HepG2 (cell line): ENCODE measurements around the gene CRIM1. TPM values are rescaled to one million over a fixed set of nuclear protein-coding genes. Genes with fewer than 3 reads are reported as not detected.

Experiments used
- ATAC-seq: fragments of 200-7000 bp; cut with Tn5 transposase; 3 replicates; pipeline ENCODE4 v1.9.1; 2020; ENCODE audit warnings: mild to moderate bottlenecking, moderate library complexity
- BruUV-seq: library from RNA; stranded (reverse); fragments of 400-500 nt; replicated peaks from 2 replicates; lab custom pipeline; 2021; lab: Mats Ljungman, UMichigan
- CTCF ChIA-PET: fragments of 300-600 bp; formaldehyde crosslinking; extraction: SDS; loops from one replicate; lab custom pipeline; 2021; ENCODE audit warnings: low total read pairs, inconsistent platforms, low intra/inter-chr PET ratio; lab: Yijun Ruan, JAX
- POLR2A ChIA-PET: fragments of 350-600 bp; sonication (Branson Sonifier 250); formaldehyde crosslinking; loops from one replicate; lab custom pipeline; 2020; ENCODE audit warnings: antibody characterized with exemption, inconsistent platforms; lab: Yijun Ruan, JAX
- DNase-seq: peaks from one replicate; pipeline ENCODE4 v3.0.0-alpha.2; 2015; ENCODE audit warnings: low spot score
- FAIRE-seq: peaks from 3 replicates; lab custom pipeline; 2011; peaks lifted over from hg19 to GRCh38; lab: Jason Lieb, UNC
- H2AFZ ChIP-seq: one replicate; pipeline ENCODE4 v1.6.1; 2011; ENCODE audit warnings: low read length, inconsistent platforms
- H3K27ac ChIP-seq: fragments of 300-600 bp; 3 replicates; pipeline ENCODE4 v1.8.0; 2011; ENCODE audit warnings: mixed run types, mild to moderate bottlenecking, mixed read lengths, low read length, inconsistent platforms; ENCODE audit not compliant: insufficient read depth; ENCODE audit errors: extremely low read length
- H3K27me3 ChIP-seq, 2 experiments: fragments of 200-600 bp in 1 of 2; 2 replicates in 1 of 2; 3 replicates in 1 of 2; pipeline versions ENCODE4 v1.6.0 to v1.8.0; 2011; ENCODE audit warnings: low read length in 2 of 2, mild to moderate bottlenecking in 2 of 2, moderate library complexity in 2 of 2, inconsistent platforms in 1 of 2; ENCODE audit not compliant: insufficient read depth in 2 of 2, control insufficient read depth in 1 of 2
- H3K36me3 ChIP-seq, 2 experiments: fragments of 200-600 bp in 1 of 2; replicated peaks in 1 of 2; 2 replicates in 1 of 2; 3 replicates in 1 of 2; pipeline versions ENCODE4 v1.5.1 to v1.8.0; 2011; ENCODE audit warnings: low read length in 2 of 2, inconsistent platforms in 1 of 2; ENCODE audit not compliant: insufficient read depth in 2 of 2, control insufficient read depth in 1 of 2
- H3K4me1 ChIP-seq: 2 replicates; pipeline ENCODE4 v1.5.1; 2012; ENCODE audit warnings: low read length, inconsistent platforms; ENCODE audit not compliant: insufficient read depth
- H3K4me2 ChIP-seq: 2 replicates; pipeline ENCODE4 v1.6.0; 2011; ENCODE audit warnings: low read depth, low read length, inconsistent platforms
- H3K4me3 ChIP-seq, 3 experiments: fragments of 200-600 bp in 1 of 3; sonication (generic), shearing (Covaris generic) in 1 of 3; replicated peaks in 1 of 3; 2 replicates each; pipeline ENCODE4 v1.5.1; 2011 to 2016; ENCODE audit warnings: low read length in 3 of 3, inconsistent platforms in 2 of 3, low read depth in 2 of 3, mild to moderate bottlenecking in 2 of 3, control low read depth in 1 of 3, mixed read lengths in 1 of 3; ENCODE audit not compliant: insufficient read depth in 1 of 3
- H3K79me2 ChIP-seq: one replicate; pipeline ENCODE4 v1.6.1; 2011; ENCODE audit warnings: low read length, inconsistent platforms; ENCODE audit not compliant: insufficient read depth
- H3K9ac ChIP-seq: 2 replicates; pipeline ENCODE4 v1.6.0; 2011; ENCODE audit warnings: mild to moderate bottlenecking, low read depth, low read length, inconsistent platforms; ENCODE audit not compliant: insufficient read depth
- H3K9me3 ChIP-seq: 2 replicates; pipeline ENCODE4 v1.5.1; 2012; ENCODE audit warnings: mild to moderate bottlenecking, low read length
- H4K20me1 ChIP-seq: 2 replicates; pipeline ENCODE4 v1.6.0; 2011; ENCODE audit warnings: inconsistent platforms, mild to moderate bottlenecking, low read length, moderate library complexity; ENCODE audit not compliant: insufficient read depth
- HNRNPUL1 ChIP-seq: fragments of 200-400 bp; formaldehyde crosslinking; IDR thresholded peaks from 2 replicates; pipeline ENCODE4 v1.6.1; 2017; ENCODE audit warnings: low read depth, mild to moderate bottlenecking, low read length, moderate library complexity
- NCOA1 ChIP-seq: sonication (generic); formaldehyde crosslinking; IDR thresholded peaks from 2 replicates; pipeline ENCODE4 v1.9.0; 2021; ENCODE audit warnings: missing genetic modification reagents
- XRCC5 ChIP-seq: fragments of 200-400 bp; formaldehyde crosslinking; optimal IDR thresholded peaks from 2 replicates; pipeline ENCODE3; 2017; ENCODE audit warnings: mild to moderate bottlenecking, low read length
- ZNF101 ChIP-seq: sonication (generic); formaldehyde crosslinking; IDR thresholded peaks from 2 replicates; pipeline ENCODE4 v1.4.0; 2020; ENCODE audit warnings: mild to moderate bottlenecking, low read depth, missing genetic modification reagents, borderline replicate concordance
- ZNF430 ChIP-seq: sonication (generic); formaldehyde crosslinking; IDR thresholded peaks from 2 replicates; pipeline ENCODE4 v1.9.0; 2021; ENCODE audit warnings: mild to moderate bottlenecking, missing genetic modification reagents
- ZNF510 ChIP-seq: sonication (generic); formaldehyde crosslinking; IDR thresholded peaks from 2 replicates; pipeline ENCODE4 v1.4.0; 2020; ENCODE audit warnings: low read depth, mild to moderate bottlenecking, missing genetic modification reagents
- ZNF530 ChIP-seq: sonication (generic); formaldehyde crosslinking; IDR thresholded peaks from 2 replicates; pipeline ENCODE4 v1.5.0; 2020; ENCODE audit warnings: low read depth, mild to moderate bottlenecking, missing genetic modification reagents
- ZNF879 ChIP-seq: sonication (generic); formaldehyde crosslinking; IDR thresholded peaks from 2 replicates; pipeline ENCODE4 v1.8.1; 2023; ENCODE audit warnings: missing genetic modification reagents
- WGBS: methylation state at CpG from one replicate; pipeline ENCODE4 v1.1.6; 2017; ENCODE audit warnings: low lambda C conversion rate; 5-methylcytosine and 5-hydroxymethylcytosine counted together
- in situ Hi-C: cut with HindIII; loops from 2 replicates; pipeline ENCODE4 v1.10.0; 2017; ENCODE audit warnings: low pct_unique_long_range_greater_than_20kb; ENCODE audit not compliant: extremely low pct_ligation_motif_present
- intact Hi-C: fragments of 100-400 bp; cut with micrococcal nuclease; formaldehyde crosslinking; loops from one replicate; pipeline ENCODE4 v1.10.0; 2022; ENCODE audit not compliant: unreplicated experiment
- polyA plus RNA-seq, 8 experiments: library from polyadenylated mRNA; depleted of rRNA in 3 of 8; stranded (reverse) in 7 of 8; unstranded in 1 of 8; fragments of >200 nt; fragmentation: Illumina TruSeq in 4 of 8; extraction: Trizol in 4 of 8; gene quantifications; 2 replicates each; pipeline versions ENCODE4 v1.2.1 to v1.2.3, GENCODE V29; 2011 to 2016; ENCODE audit warnings: low read depth in 4 of 8, missing spikeins in 1 of 8, mixed read lengths in 1 of 8; ENCODE audit not compliant: insufficient read depth in 1 of 8
- total RNA-seq, 5 experiments: library from RNA; depleted of rRNA; stranded (reverse); fragments of >200 nt; fragmentation: Illumina TruSeq; extraction: Trizol; gene quantifications; 2 replicates each; pipeline ENCODE4 v1.2.3, GENCODE V29; 2016; ENCODE audit warnings: low read depth in 1 of 5
- TF ChIP-seq, protein P1 (sequence below): sonication (generic); formaldehyde crosslinking; IDR thresholded peaks from 2 replicates; pipeline ENCODE4 v1.8.0; 2022; ENCODE audit warnings: missing genetic modification reagents, low read depth, mild to moderate bottlenecking, borderline replicate concordance
- TF ChIP-seq, protein P2 (sequence below): IDR thresholded peaks from 2 replicates; pipeline ENCODE4 v1.6.1; 2016; ENCODE audit warnings: mild to moderate bottlenecking
- TF ChIP-seq, protein P3 (sequence below): sonication (generic); formaldehyde crosslinking; IDR thresholded peaks from 2 replicates; pipeline ENCODE4 v1.8.1; 2023; ENCODE audit warnings: mild to moderate bottlenecking, inconsistent platforms, moderate library complexity, missing genetic modification reagents, borderline replicate concordance
- TF ChIP-seq, protein P4 (sequence below): sonication (generic); formaldehyde crosslinking; IDR thresholded peaks from 2 replicates; pipeline ENCODE4 v1.5.0; 2020; ENCODE audit warnings: mild to moderate bottlenecking, missing genetic modification reagents

Gene CRIM1
- total and polyA plus RNA-seq, 2 of the 13 experiments (the other 11 are each of a cell fraction or from before 2014, with no cell fraction given), result 39.1 to 69.9 TPM

DNA sequence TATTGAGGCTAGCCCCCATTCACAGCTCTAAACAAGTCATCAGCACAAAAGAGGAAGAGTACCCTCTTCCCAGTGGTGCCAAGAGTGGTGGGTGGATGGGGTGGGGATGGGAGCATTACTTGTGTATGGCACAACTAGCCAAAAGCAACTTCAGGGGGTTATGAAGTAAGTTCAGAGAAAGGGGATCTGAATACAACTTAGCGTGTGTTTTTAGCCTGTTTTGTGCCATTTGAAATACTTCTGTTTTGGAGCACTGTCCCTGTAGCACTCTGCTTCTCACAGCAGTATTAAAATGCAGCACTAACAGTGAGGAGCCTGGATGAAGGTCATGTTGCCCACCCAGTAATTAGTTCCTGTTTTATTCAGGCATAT lies 113.5 kb downstream of the CRIM1 start (continued):
- TF ChIP-seq, protein P1, sequence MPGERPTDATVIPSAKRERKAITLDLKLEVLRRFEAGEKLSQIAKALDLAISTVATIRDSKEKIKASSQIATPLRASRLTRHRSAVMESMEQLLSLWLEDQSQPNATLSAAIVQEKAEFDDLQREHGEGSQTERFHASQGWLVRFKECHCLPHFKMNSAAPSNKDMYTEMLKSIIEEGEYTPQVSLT (CRISPR knock-in tag), result no peak
- TF ChIP-seq ZNF510 (no peak), HNRNPUL1 (no peak)
- TF ChIP-seq, protein P2, sequence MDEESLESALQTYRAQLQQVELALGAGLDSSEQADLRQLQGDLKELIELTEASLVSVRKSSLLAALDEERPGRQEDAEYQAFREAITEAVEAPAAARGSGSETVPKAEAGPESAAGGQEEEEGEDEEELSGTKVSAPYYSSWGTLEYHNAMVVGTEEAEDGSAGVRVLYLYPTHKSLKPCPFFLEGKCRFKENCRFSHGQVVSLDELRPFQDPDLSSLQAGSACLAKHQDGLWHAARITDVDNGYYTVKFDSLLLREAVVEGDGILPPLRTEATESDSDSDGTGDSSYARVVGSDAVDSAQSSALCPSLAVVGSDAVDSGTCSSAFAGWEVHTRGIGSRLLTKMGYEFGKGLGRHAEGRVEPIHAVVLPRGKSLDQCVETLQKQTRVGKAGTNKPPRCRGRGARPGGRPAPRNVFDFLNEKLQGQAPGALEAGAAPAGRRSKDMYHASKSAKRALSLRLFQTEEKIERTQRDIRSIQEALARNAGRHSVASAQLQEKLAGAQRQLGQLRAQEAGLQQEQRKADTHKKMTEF (CRISPR knock-in tag), result no peak

DNA sequence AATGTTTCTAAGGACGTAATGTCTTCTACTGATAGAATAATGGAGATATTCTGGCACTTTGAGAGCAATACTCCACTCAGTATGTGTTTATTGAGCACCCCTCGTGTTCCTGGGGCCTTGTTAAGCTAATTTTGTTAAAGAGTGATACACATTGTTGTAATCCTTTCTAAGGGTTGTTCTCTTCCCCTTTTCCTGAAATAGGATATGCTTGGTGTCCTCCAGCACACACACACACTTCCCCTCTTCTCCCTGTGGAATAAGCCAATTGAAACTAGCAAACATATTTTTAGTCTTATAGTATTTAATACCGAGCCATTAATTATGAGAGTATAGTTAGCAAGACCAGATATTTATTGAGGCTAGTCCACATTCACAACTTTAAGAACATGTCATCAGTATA lies 114.1 kb downstream of the CRIM1 start:
- Histone ChIP-seq H3K9me3 (peaks cover 8% of the 10 kb centered on the region; the same call in 1 of the 2 replicates), H3K27ac (no peak overlapping the region), H3K4me3 (no peak overlapping the region), H3K79me2 (peaks cover 4% of the 10 kb centered on the region), H2AFZ (no peak overlapping the region), H3K27me3 (no peaks in the 10 kb centered on the region), H3K4me1 (no peaks in the 10 kb centered on the region), H3K9ac (no peak overlapping the region), H3K36me3 (peaks cover 27 to 74% of the 10 kb centered on the region in 2 experiments), H3K4me2 (no peak overlapping the region), H4K20me1 (no peaks in the 10 kb centered on the region; the same call in 1 of the 2 replicates)
- CTCF ChIA-PET, result no interaction called here
- WGBS, result 97% methylated on average over 3 of the region's 3 CpGs
- FAIRE-seq (no peak), DNase-seq (no peak), ATAC-seq (no peak)
- TF ChIP-seq ZNF430 (no peak), ZNF879 (no peak), ZNF530 (CRISPR knock-in tag) (no peak), ZNF101 (CRISPR knock-in tag) (no peak), XRCC5 (no peak), NCOA1 (CRISPR knock-in tag) (no peak)
- TF ChIP-seq, protein P3, sequence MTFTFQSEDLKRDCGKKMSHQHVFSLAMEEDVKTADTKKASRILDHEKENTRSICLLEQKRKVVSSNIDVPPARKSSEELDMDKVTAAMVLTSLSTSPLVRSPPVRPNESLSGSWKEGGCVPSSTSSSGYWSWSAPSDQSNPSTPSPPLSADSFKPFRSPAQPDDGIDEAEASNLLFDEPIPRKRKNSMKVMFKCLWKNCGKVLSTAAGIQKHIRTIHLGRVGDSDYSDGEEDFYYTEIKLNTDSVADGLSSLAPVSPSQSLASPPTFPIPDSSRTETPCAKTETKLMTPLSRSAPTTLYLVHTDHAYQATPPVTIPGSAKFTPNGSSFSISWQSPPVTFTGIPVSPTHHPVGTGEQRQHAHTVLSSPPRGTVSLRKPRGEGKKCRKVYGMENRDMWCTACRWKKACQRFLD (CRISPR knock-in tag), result no peak
- TF ChIP-seq, protein P4, sequence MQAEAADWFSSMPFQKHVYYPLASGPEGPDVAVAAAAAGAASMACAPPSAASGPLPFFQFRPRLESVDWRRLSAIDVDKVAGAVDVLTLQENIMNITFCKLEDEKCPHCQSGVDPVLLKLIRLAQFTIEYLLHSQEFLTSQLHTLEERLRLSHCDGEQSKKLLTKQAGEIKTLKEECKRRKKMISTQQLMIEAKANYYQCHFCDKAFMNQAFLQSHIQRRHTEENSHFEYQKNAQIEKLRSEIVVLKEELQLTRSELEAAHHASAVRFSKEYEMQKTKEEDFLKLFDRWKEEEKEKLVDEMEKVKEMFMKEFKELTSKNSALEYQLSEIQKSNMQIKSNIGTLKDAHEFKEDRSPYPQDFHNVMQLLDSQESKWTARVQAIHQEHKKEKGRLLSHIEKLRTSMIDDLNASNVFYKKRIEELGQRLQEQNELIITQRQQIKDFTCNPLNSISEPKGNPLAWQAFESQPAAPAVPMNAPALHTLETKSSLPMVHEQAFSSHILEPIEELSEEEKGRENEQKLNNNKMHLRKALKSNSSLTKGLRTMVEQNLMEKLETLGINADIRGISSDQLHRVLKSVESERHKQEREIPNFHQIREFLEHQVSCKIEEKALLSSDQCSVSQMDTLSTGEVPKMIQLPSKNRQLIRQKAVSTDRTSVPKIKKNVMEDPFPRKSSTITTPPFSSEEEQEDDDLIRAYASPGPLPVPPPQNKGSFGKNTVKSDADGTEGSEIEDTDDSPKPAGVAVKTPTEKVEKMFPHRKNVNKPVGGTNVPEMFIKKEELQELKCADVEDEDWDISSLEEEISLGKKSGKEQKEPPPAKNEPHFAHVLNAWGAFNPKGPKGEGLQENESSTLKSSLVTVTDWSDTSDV (CRISPR knock-in tag), result no peak
- no TSS peak for BruUV-seq
- in situ Hi-C loops, result no loop called here
- intact Hi-C loops, result no loop called here
- POLR2A ChIA-PET, result no interaction called here
